Vein endothelial cell (primary cell): ENCODE measurements around the gene EMB. TPM values are rescaled to one million over a fixed set of nuclear protein-coding genes. Genes with fewer than 3 reads are reported as not detected.

ENCODE experiments used
- total RNA-seq: library from RNA; depleted of rRNA; stranded (reverse); fragments of >200 nt; gene quantifications from 2 replicates; pipeline ENCODE4 v1.2.3, GENCODE V29; 2012

Gene EMB
- 0.10 and 0.33 TPM in 2 replicates for total RNA-seq

DNA sequence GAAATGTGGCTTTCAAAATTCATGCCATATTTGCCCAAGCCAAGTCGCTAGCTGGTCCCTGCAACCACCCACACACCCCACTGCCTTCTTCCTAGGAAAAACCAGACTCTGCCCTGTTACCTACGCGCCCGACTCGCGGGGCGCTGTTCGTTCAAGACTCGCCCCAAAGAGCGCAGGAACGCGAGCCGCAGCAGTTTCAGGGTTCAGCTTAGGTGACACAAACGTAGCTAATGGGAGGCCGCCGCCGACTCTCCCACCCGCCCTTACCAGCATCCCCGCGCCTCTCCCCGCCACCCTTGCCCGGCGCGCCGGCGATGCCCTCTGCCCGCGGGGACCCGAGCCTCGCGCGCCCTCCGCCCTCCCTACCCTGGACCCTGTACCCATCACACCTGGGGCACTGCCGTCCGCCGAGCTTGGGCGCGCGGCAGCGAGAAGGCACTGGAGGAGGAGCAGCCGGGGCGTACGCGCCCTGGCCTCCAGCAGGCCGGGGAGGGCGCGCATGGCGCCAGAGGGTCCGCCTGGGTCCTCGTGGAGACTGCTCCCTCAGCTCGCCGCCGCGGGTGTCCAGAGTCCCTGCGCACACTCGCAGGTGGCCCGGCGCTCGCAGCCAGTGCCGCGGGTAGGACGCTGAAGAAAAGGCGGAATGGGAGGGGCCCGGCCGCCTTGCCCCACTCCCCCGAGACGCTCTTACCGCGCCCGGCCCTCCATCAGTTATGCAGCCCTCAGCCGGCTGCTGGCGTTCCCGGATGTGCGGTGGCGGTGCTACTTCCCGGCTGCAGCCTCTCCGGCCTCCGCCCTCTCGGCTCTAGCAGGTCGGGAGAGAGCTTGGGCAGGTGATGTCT lies at the start of gene EMB:
Gene EMB (minus strand): TSS at position 638 of the 842 bp plus-strand sequence. CDS start 137 bp downstream, at position 501.

Other genes starting within 250 kb of the EMB start
- gene PARP8, start 225.3 kb upstream of the EMB start, total RNA-seq = 0.19 and 0.65 TPM in 2 replicates